Left cardiac atrium (tissue), 4 donors: ENCODE data around the gene GRID2. TPM values are rescaled to one million over a fixed set of nuclear protein-coding genes. Genes with fewer than 3 reads are reported as not detected.

Experiments used
- ATAC-seq, 2 donors: fragments of 200-7000 bp; cut with Tn5 transposase; one replicate each; pipeline ENCODE4 v1.9.1; 2020; ENCODE audit warnings: mild to moderate bottlenecking in 2 of 2, moderate library complexity in 2 of 2
- DNase-seq: peaks from one replicate; pipeline ENCODE4 v3.0.0-alpha.2; 2020
- intact Hi-C, 2 donors: fragments of 100-400 bp; cut with DNase I; formaldehyde crosslinking; loops; one replicate each; pipeline versions ENCODE4 v1.14.1 to v1.15.1; 2022 to 2023
- total RNA-seq, 2 donors: library from RNA; stranded (reverse); fragmentation: NEBNext Ultra II Directional; extraction: Animal tissue kit (Norgen Biotek cat#: 25700); gene quantifications; one replicate each; pipeline ENCODE4 v1.2.1, GENCODE V29; 2021
- donor health status: DM: no; HTN: yes; CAD: no.
- donor health status: DM: no; HTN: yes; CAD: no; lungs with severe emphysema.
- donor health status: DM: yes; HTN: yes; CAD: no.
- donor health status: Dilated cardiomyopathy.

The GRID2 gene
- total RNA-seq, 2 donors from 2014 or later = 0.42 to 1.1 TPM

GRCh38 chr4:92304121-92304520, 355 bp downstream of the GRID2 start:
- ATAC-seq (peak in 1 of 2 donors; percentile 7), DNase-seq (peak; percentile 15)
- intact Hi-C loops = loop anchor here in 1 of 2 donors (10.0 kb wide), 2 partner anchors 81 to 1179 kb away; no protein-coding TSS in a partner anchor

DNA sequence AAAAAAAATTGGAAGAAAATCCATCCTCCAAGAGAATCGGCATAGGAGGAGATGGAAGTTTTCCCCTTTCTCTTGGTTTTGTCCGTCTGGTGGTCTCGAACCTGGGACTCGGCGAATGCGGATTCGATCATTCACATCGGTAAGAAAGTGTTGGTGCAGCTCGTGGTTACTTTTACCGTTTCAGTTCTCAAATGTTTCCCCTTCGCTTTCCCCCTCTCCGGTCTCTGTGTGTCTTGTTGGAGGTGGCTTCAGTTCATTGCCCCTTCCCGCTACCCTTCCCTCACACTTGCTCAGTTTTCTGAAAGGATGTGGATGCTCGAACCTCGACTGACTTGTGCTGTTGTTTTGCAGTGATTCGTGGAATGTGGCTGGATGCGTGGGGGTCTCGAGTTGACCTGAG, 840 bp downstream of the GRID2 start:
- no peak for ATAC-seq
- no peak for DNase-seq
- intact Hi-C loops = loop anchor here in 1 of 2 donors (10.0 kb wide), 2 partner anchors 80 to 1180 kb away; no protein-coding TSS in a partner anchor

- intact Hi-C loops = loop anchor here in 1 of 2 donors (10.0 kb wide), 2 partner anchors 79 to 1181 kb away; no protein-coding TSS in a partner anchor
- ATAC-seq = peak; percentile 90 to 93
Measured at GRCh38 chr4:92305148-92305877, 1.5 kb downstream of the GRID2 start.

GRCh38 chr4:92305878-92306520, 2.2 kb downstream of the GRID2 start:
- intact Hi-C loops = loop anchor here in 1 of 2 donors (10.0 kb wide), 2 partner anchors 79 to 1181 kb away; no protein-coding TSS in a partner anchor
- peak in 1 of 2 donors; percentile 47 for ATAC-seq
- peak; percentile 13 for DNase-seq

More at GRCh38 chr4:92305148-92305877, 1.5 kb downstream of the GRID2 start:
- DNase-seq = peak; percentile 59

GRCh38 chr4:92307181-92307580, 3.4 kb downstream of the GRID2 start:
- ATAC-seq = no peak
- DNase-seq = no peak
- intact Hi-C loops = loop anchor here in 1 of 2 donors (10.0 kb wide), 2 partner anchors 78 to 1182 kb away; no protein-coding TSS in a partner anchor

DNA sequence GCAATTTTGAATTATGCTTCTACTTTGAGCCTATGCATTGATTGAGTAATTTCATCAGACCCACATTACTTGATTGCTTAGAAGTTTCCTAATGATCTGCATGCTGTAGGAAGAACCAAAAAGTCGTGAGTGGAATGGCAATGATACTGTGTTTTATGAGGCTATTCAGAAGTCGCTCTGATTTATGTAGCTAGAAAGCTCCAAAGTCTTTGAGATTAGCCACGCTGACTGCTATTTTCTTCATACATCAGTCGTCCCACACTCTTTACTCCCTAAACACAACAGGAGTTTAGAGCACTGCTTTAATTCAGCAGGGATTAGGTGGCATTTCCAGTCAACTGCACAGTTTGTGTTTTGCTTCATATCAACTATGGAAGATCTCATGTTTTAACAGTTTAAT, 4.1 kb downstream of the GRID2 start:
- DNase-seq = no peak
- intact Hi-C loops = loop anchor here in 1 of 2 donors (10.0 kb wide), 2 partner anchors 77 to 1183 kb away; no protein-coding TSS in a partner anchor
- no peak for ATAC-seq

DNA sequence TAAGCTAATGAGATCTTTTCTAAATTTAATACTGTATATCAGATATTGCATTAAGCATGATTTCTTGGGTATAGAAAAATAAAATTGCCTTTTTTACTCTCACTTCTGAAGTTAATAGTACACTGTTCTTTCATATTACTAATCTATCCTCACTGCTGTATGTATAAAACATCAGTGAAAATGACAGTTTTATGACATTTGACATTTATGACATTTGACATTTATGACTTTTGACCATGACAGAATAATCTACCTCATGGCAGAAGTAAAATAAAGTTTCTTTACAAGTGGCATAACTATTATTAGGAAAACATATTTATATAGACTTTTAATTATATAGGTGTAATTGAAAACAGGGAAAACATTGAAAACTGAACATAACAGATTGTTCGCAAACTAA, 13.3 kb downstream of the GRID2 start:
- DNase-seq (no peak), ATAC-seq (no peak)

DNA sequence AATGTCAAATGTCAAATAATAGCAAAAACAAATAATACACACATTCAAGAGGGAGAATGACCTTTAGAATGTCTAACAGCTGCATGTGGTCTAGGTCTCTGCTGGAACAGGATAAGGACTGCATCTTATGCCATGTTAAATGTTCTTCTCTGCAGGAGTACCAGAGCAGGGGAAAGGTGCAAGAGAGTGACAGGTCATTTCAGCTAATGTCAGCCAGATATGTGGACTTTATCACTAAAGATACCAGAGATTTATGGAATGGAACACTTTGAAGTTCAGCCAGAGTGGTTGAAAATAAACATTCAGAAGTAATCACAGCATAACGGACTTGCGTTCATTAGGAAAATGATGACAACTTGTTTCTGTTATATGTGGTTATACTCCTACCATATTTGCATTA, 24.3 kb downstream of the GRID2 start:
- DNase-seq (no peak), ATAC-seq (no peak)
- intact Hi-C loops = no loop called here

More for the DNA sequence above, 13.3 kb downstream of the GRID2 start:
- intact Hi-C loops = no loop called here

DNA sequence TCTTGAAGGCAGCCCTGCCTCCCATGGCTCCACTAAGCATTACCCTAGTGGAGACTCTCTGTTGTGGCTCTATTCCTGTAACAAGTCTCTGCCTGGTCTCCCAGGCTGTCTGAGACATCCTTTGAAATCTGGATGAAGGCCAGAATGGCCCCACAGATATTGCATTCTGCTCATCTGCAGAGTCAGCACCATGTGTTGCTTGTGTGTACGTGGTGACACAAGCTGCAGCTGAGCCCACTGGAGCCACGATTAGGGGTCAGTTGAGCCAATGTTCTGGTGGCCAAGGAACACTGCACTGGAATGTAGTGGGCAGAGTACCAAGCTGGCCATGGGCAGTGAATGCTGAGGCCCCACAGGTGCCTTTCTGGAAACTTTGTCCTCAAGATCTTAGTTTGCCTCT, 29.2 kb downstream of the GRID2 start:
- ATAC-seq (peak in 1 of 2 donors; percentile 43), DNase-seq (no peak)
- intact Hi-C loops = no loop called here

- peak; percentile 83 to 95 for ATAC-seq
- intact Hi-C loops = no loop called here
- DNase-seq = no peak
Measured at GRCh38 chr4:92334716-92335350, 31.1 kb downstream of the GRID2 start.

- no peak for ATAC-seq
- intact Hi-C loops = no loop called here
- no peak for DNase-seq
Measured at GRCh38 chr4:92339676-92340075, 35.9 kb downstream of the GRID2 start.

- ATAC-seq (no peak), DNase-seq (no peak)
- intact Hi-C loops = no loop called here
Measured at GRCh38 chr4:92344216-92344615, 40.5 kb downstream of the GRID2 start.

DNA sequence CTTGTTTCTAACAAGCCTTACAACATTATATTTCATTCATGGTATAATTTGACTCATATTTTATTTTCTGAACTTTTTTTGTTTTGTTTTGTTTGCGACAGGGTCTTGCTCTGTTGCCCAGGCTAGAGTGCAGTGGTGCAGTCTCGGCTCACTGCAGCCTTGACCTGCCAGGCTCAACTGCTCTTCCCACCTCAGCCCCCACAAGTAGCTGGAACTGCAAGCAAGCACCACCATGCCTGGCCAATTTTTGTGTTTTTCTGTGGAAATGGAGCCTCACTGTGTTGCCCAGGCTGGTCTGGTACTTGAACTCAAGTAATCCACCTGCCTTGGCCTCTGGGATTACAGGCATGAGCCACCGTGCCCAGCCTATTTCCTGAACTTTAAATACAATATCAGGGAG, 42.5 kb downstream of the GRID2 start:
- intact Hi-C loops = no loop called here
- no peak for DNase-seq
- ATAC-seq = no peak

- DNase-seq (no peak), ATAC-seq (no peak)
- intact Hi-C loops = no loop called here
Measured at GRCh38 chr4:92357966-92358365, 54.2 kb downstream of the GRID2 start.

DNA sequence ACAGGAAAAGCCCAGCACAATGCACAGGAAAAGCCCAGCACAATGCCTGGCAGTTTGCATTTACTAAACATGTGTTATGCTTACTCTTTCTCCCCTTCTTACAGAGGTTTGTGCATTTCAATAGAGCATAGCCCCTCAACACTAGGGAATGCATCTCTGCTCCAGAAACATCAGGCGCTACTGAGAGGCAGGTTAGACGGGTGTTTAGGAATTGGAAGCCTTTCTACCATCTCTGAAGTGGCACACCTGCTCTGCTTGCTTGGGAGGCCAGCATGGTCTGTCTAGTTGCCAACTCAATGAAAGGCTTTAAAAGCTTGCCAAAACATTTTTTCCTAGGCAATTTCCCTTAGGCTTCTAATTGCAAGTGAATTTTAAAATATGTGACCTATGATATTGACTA, 55.7 kb downstream of the GRID2 start:
- intact Hi-C loops = no loop called here
- ATAC-seq (no peak), DNase-seq (no peak)

DNA sequence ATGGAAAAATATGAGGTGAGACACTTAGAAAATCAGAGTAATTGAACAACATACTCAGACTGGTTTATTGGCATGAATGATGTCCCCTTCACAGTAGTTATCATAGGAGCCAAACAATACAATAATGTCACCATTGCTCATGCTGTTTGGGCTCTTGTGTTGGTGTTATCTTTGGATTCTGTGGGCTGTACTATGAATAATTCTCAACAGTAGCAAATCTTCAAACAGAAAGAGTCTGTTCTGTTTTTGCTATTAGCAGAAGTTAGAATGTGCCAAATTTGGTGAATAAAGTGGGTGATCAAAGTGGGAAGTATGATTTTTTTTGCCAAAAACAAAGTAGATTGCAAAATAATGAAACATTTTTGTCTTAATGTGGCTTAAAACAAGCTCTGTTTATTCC, 58.3 kb downstream of the GRID2 start:
- ATAC-seq (peak in 1 of 2 donors; percentile 77), DNase-seq (no peak)
- intact Hi-C loops = no loop called here

DNA sequence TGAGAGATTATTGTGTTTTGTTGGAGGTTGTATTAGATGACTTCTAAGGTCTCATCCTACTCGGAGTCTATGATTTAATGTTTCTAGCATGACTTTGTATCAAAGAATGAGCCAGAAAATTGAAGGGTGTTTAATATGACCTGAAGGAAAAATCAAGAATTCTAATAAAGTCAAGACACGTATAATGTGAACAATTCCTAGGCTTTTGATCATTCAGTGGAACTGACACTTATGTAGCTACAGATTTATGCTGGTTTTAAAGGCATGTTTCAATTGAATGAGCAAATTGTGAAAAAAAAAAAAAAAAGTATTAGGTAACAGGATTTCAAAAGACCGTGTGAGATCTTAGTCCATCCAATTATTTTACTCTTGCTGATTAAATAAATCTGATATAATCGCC, 64.9 kb downstream of the GRID2 start:
- DNase-seq (no peak), ATAC-seq (no peak)
- intact Hi-C loops = no loop called here

DNA sequence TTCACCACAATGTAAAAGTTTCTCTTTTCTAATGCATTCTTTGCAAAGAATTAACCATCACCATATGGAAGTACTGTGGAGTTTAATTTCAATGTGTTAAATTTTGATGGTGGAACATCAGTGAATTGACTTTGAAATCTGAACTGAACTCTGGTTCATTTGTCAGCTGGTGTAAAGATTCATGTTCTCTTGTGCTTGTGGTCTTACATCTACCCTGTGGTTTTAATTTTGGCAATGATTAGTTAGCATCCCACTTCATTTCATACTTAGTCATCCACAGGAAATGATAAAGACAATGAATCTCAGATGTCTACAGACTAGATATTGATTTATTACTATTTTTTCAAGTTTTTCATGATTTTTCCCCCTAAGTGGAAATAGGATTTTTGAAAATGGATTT, 77.8 kb downstream of the GRID2 start:
- no peak for DNase-seq
- intact Hi-C loops = loop anchor here in 1 of 2 donors (10.0 kb wide), 1 partner anchor 77 kb away; the partner anchor contains the start of gene GRID2
- ATAC-seq = no peak

GRCh38 chr4:92382128-92382527, 78.4 kb downstream of the GRID2 start:
- DNase-seq (no peak), ATAC-seq (no peak)
- intact Hi-C loops = loop anchor here in 1 of 2 donors (10.0 kb wide), 1 partner anchor 77 kb away; the partner anchor contains the start of gene GRID2
